Neural progenitor cell (in vitro differentiated cells): Measurements from ENCODE around the gene SIRPA. TPM values are rescaled to one million over a fixed set of nuclear protein-coding genes. Genes with fewer than 3 reads are reported as not detected.

Source experiments
- DNase-seq: peaks from one replicate; pipeline ENCODE4 v3.0.0-alpha.2; 2016; ENCODE audit warnings: low spot score
- H2AFZ ChIP-seq: fragments of 200-600 bp; sonication (generic); replicated peaks from 2 replicates; pipeline ENCODE4 v1.6.1; 2016; ENCODE audit warnings: antibody characterized with exemption
- H3F3A ChIP-seq: fragments of 200-600 bp; sonication (generic); 2 replicates; pipeline ENCODE4 v1.6.1; 2016; ENCODE audit warnings: antibody characterized with exemption, low read depth
- H3K27ac ChIP-seq: fragments of 200-600 bp; sonication (generic); 2 replicates; pipeline ENCODE4 v1.5.1; 2016; ENCODE audit warnings: mild to moderate bottlenecking
- H3K27me3 ChIP-seq: fragments of 200-600 bp; sonication (generic); 2 replicates; pipeline ENCODE4 v1.6.1; 2016; ENCODE audit warnings: mild to moderate bottlenecking, moderate library complexity
- H3K36me3 ChIP-seq: fragments of 200-600 bp; sonication (generic); 2 replicates; pipeline ENCODE4 v1.5.1; 2016
- H3K4me1 ChIP-seq: fragments of 200-600 bp; sonication (generic); 2 replicates; pipeline ENCODE4 v1.6.1; 2016; ENCODE audit warnings: mixed run types
- H3K4me2 ChIP-seq: fragments of 200-600 bp; sonication (generic); 2 replicates; pipeline ENCODE4 v1.6.1; 2016
- H3K4me3 ChIP-seq: fragments of 200-600 bp; sonication (generic); 2 replicates; pipeline ENCODE4 v1.5.1; 2016
- H3K79me2 ChIP-seq: fragments of 200-600 bp; sonication (generic); 2 replicates; pipeline ENCODE4 v1.6.1; 2016; ENCODE audit warnings: low read depth
- H3K9ac ChIP-seq: fragments of 200-600 bp; sonication (generic); 2 replicates; pipeline ENCODE4 v1.6.1; 2016
- H3K9me3 ChIP-seq: fragments of 200-600 bp; sonication (generic); 2 replicates; pipeline ENCODE4 v1.5.1; 2016; ENCODE audit warnings: low read depth
- H4K20me1 ChIP-seq: fragments of 200-600 bp; sonication (generic); 2 replicates; pipeline ENCODE4 v1.6.1; 2016; ENCODE audit warnings: low read depth
- H3K27ac Mint-ChIP-seq: 3 replicates; pipeline ENCODE4 v1.8.0; 2021; ENCODE audit warnings: mixed read lengths
- H3K27me3 Mint-ChIP-seq: 2 replicates; pipeline ENCODE4 v1.8.0; 2022; ENCODE audit warnings: low read depth, mild to moderate bottlenecking, inconsistent platforms, moderate library complexity, mixed read lengths; ENCODE audit not compliant: insufficient read depth
- H3K36me3 Mint-ChIP-seq: 3 replicates; pipeline ENCODE4 v1.8.0; 2021; ENCODE audit warnings: mixed read lengths
- H3K4me1 Mint-ChIP-seq: 3 replicates; pipeline ENCODE4 v1.8.0; 2021; ENCODE audit warnings: mixed read lengths
- H3K4me3 Mint-ChIP-seq: 3 replicates; pipeline ENCODE4 v1.8.0; 2021; ENCODE audit warnings: mild to moderate bottlenecking, moderate library complexity, mixed read lengths
- H3K9me3 Mint-ChIP-seq: 3 replicates; pipeline ENCODE4 v1.8.0; 2020; ENCODE audit warnings: mixed read lengths
- CTCF ChIP-seq: fragments of 200-600 bp; sonication (generic); IDR thresholded peaks from 2 replicates; pipeline ENCODE4 v1.5.1; 2017; ENCODE audit warnings: antibody characterized with exemption, mild to moderate bottlenecking
- EZH2 ChIP-seq: fragments of 200-600 bp; sonication (generic); IDR thresholded peaks from 2 replicates; pipeline ENCODE4 v1.6.1; 2017; ENCODE audit warnings: antibody characterized with exemption, mild to moderate bottlenecking, moderate library complexity
- EZH2phosphoT487 ChIP-seq: fragments of 200-600 bp; sonication (generic); IDR thresholded peaks from 2 replicates; pipeline ENCODE4 v1.6.1; 2017; ENCODE audit warnings: antibody characterized with exemption
- total RNA-seq: library from RNA; depleted of rRNA; stranded (reverse); fragments of >200 nt; gene quantifications from 2 replicates; pipeline ENCODE4 v1.2.3, GENCODE V29; 2015; ENCODE audit warnings: low replicate concordance

Gene SIRPA
- total RNA-seq, 1 donor from 2014 or later, result 5.1 TPM

GRCh38 chr20:1965520-1966351, 70.5 kb downstream of the SIRPA start:
- Histone ChIP-seq H3K4me3 (peak overlapping the region; percentile 26), H3F3A (peaks cover 12% of the 10 kb centered on the region), H3K4me1 (peaks cover 28% of the 10 kb centered on the region), H3K36me3 (no peaks in the 10 kb centered on the region), H3K9me3 (no peaks in the 10 kb centered on the region), H3K27me3 (peaks cover 19% of the 10 kb centered on the region), H3K79me2 (no peaks in the 10 kb centered on the region), H3K4me2 (peak overlapping the region; percentile 68), H4K20me1 (no peaks in the 10 kb centered on the region), H2AFZ (peak overlapping the region; percentile 48), H3K27ac (no peak overlapping the region), H3K9ac (no peak overlapping the region)
- H3K4me1 Mint-ChIP-seq, result peaks cover 32% of the 10 kb centered on the region
- peak overlapping the region; percentile 61 for H3K27ac Mint-ChIP-seq
- DNase-seq, result peak; percentile 90
- H3K27me3 Mint-ChIP-seq, result no peaks in the 10 kb centered on the region
- H3K36me3 Mint-ChIP-seq, result no peaks in the 10 kb centered on the region
- TF ChIP-seq EZH2 (no peak), CTCF (peak; percentile 88)
- peak overlapping the region; percentile 9 for H3K4me3 Mint-ChIP-seq
- no peaks in the 10 kb centered on the region for H3K9me3 Mint-ChIP-seq

GRCh38 chr20:1968964-1969363, 73.8 kb downstream of the SIRPA start:
- no peaks in the 10 kb centered on the region for H3K36me3 Mint-ChIP-seq
- Histone ChIP-seq H3K4me1 (peaks cover 55% of the 10 kb centered on the region), H2AFZ (no peak overlapping the region), H3K79me2 (no peaks in the 10 kb centered on the region), H3F3A (peaks cover 30% of the 10 kb centered on the region), H3K9ac (no peak overlapping the region), H3K36me3 (no peaks in the 10 kb centered on the region), H3K4me3 (no peak overlapping the region), H3K4me2 (peak overlapping the region; percentile 16), H3K27ac (no peak overlapping the region), H3K9me3 (no peaks in the 10 kb centered on the region), H3K27me3 (peaks cover 14% of the 10 kb centered on the region), H4K20me1 (peaks cover 10% of the 10 kb centered on the region)
- peak; percentile 61 for DNase-seq
- no peak for TF ChIP-seq CTCF
- no peak for TF ChIP-seq EZH2
- TF ChIP-seq EZH2phosphoT487, result no peak
- peaks cover 52% of the 10 kb centered on the region for H3K4me1 Mint-ChIP-seq
- H3K9me3 Mint-ChIP-seq, result no peaks in the 10 kb centered on the region
- no peaks in the 10 kb centered on the region for H3K27me3 Mint-ChIP-seq
- H3K27ac Mint-ChIP-seq, result no peak overlapping the region
- H3K4me3 Mint-ChIP-seq, result no peak overlapping the region

GRCh38 chr20:1971893-1972586, 76.8 kb downstream of the SIRPA start:
- peaks cover 11% of the 10 kb centered on the region for H4K20me1 ChIP-seq

More at GRCh38 chr20:1971893-1972586, 76.8 kb downstream of the SIRPA start:
- Histone ChIP-seq H3K9me3 (no peaks in the 10 kb centered on the region), H2AFZ (no peak overlapping the region), H3K27me3 (no peaks in the 10 kb centered on the region), H3K36me3 (no peaks in the 10 kb centered on the region), H3K79me2 (no peaks in the 10 kb centered on the region), H3K4me3 (no peak overlapping the region), H3K4me1 (peaks cover 66% of the 10 kb centered on the region), H3K9ac (no peak overlapping the region), H3K27ac (peak overlapping the region; percentile 23), H3K4me2 (peak overlapping the region; percentile 48), H3F3A (peaks cover 37% of the 10 kb centered on the region)
- no peak overlapping the region for H3K27ac Mint-ChIP-seq
- H3K4me1 Mint-ChIP-seq, result peaks cover 53% of the 10 kb centered on the region
- H3K36me3 Mint-ChIP-seq, result no peaks in the 10 kb centered on the region
- H3K9me3 Mint-ChIP-seq, result no peaks in the 10 kb centered on the region
- peaks cover 4% of the 10 kb centered on the region for H3K27me3 Mint-ChIP-seq
- no peak overlapping the region for H3K4me3 Mint-ChIP-seq
- peak; percentile 82 for DNase-seq
- peak; percentile 57 for TF ChIP-seq EZH2phosphoT487
- no peak for TF ChIP-seq EZH2
- TF ChIP-seq CTCF, result no peak
